GM19438 (cell line): ENCODE measurements around the gene FDXR.

Experiments
- ATAC-seq: cut with Tn5 transposase; IDR thresholded peaks from one replicate; pipeline ENCODE4 v1.9.1; 2021; ENCODE audit warnings: low read depth; ENCODE audit not compliant: unreplicated experiment

Gene FDXR

GRCh38 chr17:74842146-74842598 lies 30.6 kb downstream of the FDXR start:
- no peak for ATAC-seq

- ATAC-seq: no peak
These were observed 31.7 kb downstream of the FDXR start for GRCh38 chr17:74840989-74841666.

- ATAC-seq: no peak
These were observed 32.6 kb downstream of the FDXR start for GRCh38 chr17:74839990-74840852.

GRCh38 chr17:74838274-74838673 lies 34.5 kb downstream of the FDXR start:
- ATAC-seq: no peak

- no peak for ATAC-seq
These were observed 35.9 kb downstream of the FDXR start for GRCh38 chr17:74836691-74837467.

- no peak for ATAC-seq
These were observed 36.6 kb downstream of the FDXR start for GRCh38 chr17:74836191-74836590.

- ATAC-seq: peak; percentile 73
These were observed 39.1 kb downstream of the FDXR start for GRCh38 chr17:74833501-74834377.

GRCh38 chr17:74832421-74832820 lies 40.4 kb downstream of the FDXR start:
- no peak for ATAC-seq

- ATAC-seq: no peak
These were observed 41.2 kb downstream of the FDXR start for GRCh38 chr17:74831444-74832146.

GRCh38 chr17:74830861-74831260 lies 41.9 kb downstream of the FDXR start:
- ATAC-seq: no peak

- ATAC-seq: no peak
These were observed 45.0 kb downstream of the FDXR start for GRCh38 chr17:74827800-74828199.

- ATAC-seq: no peak
These were observed 46.7 kb downstream of the FDXR start for GRCh38 chr17:74825952-74826719.

GRCh38 chr17:74824961-74825627 lies 47.7 kb downstream of the FDXR start:
- no peak for ATAC-seq

GRCh38 chr17:74822939-74823367 lies 49.8 kb downstream of the FDXR start:
- ATAC-seq: no peak

- ATAC-seq: no peak
These were observed 50.4 kb downstream of the FDXR start for GRCh38 chr17:74822335-74822938.

- no peak for ATAC-seq
These were observed 51.0 kb downstream of the FDXR start for GRCh38 chr17:74821655-74822334.

GRCh38 chr17:74819801-74820436 lies 52.9 kb downstream of the FDXR start:
- ATAC-seq: no peak
